ENCODE measurements around the gene TBX18.

- TF ChIP-seq POLR2AphosphoS5 (IDR thresholded peaks at IDR 0.05) (no peak), POLR2A (IDR thresholded peaks at IDR 0.05) (no peak)
Observed at GRCh38 chr6:84809455-84809854, 45.1 kb upstream of the TBX18 start.
